ENCODE measurements around the gene ERO1B. TPM values are rescaled to one million over a fixed set of nuclear protein-coding genes. Genes with fewer than 3 reads are reported as not detected.

The ERO1B gene
- total RNA-seq, 2 donors from 2014 or later: 10.4 to 12.0 TPM

GRCh38 chr1:236301080-236301957 is 19.6 kb upstream of the ERO1B start:
- no peaks in the 10 kb centered on the region for H3K9me3 ChIP-seq
- H3K27ac ChIP-seq: no peak overlapping the region
- TF ChIP-seq POLR2A (IDR thresholded peaks at IDR 0.05) (no peak), POLR2AphosphoS5 (IDR thresholded peaks at IDR 0.05) (no peak), CTCF (IDR thresholded peaks at IDR 0.05) (no peak)
- H3K27me3 ChIP-seq (replicated peaks; ENCODE audit: insufficient read depth): no peaks in the 10 kb centered on the region
- no peak overlapping the region for H3K4me3 ChIP-seq
- H3K4me1 ChIP-seq (replicated peaks): no peaks in the 10 kb centered on the region
- intact Hi-C loops (cut with DNase I): no loop called here
- WGBS: 77% methylated on average over 16 of the region's 16 CpGs
- no peak for DNase-seq (ENCODE audit: low spot score)
- no peaks in the 10 kb centered on the region for H3K36me3 ChIP-seq

GRCh38 chr1:236297161-236297560 is 15.4 kb upstream of the ERO1B start:
- Histone ChIP-seq H3K27ac (no peak overlapping the region), H3K36me3 (no peaks in the 10 kb centered on the region), H3K4me1 (replicated peaks) (no peaks in the 10 kb centered on the region), H3K9me3 (no peaks in the 10 kb centered on the region), H3K4me3 (no peak overlapping the region), H3K27me3 (replicated peaks; ENCODE audit: insufficient read depth) (no peaks in the 10 kb centered on the region)
- no peak for DNase-seq (ENCODE audit: low spot score)
- TF ChIP-seq POLR2AphosphoS5 (IDR thresholded peaks at IDR 0.05): no peak
- TF ChIP-seq CTCF (IDR thresholded peaks at IDR 0.05): no peak
- no peak for TF ChIP-seq POLR2A (IDR thresholded peaks at IDR 0.05)
- intact Hi-C loops (cut with DNase I): no loop called here
- 79% methylated on average over 8 of the region's 8 CpGs for WGBS

GRCh38 chr1:236292425-236292824 is 10.7 kb upstream of the ERO1B start:
- intact Hi-C loops (cut with DNase I): no loop called here
- no peak for TF ChIP-seq POLR2A (IDR thresholded peaks at IDR 0.05)
- TF ChIP-seq POLR2AphosphoS5 (IDR thresholded peaks at IDR 0.05): no peak
- TF ChIP-seq CTCF (IDR thresholded peaks at IDR 0.05): no peak
- H3K4me3 ChIP-seq: no peak overlapping the region
- 75% methylated on average over 3 of the region's 3 CpGs for WGBS
- H3K27ac ChIP-seq: no peak overlapping the region
- no peaks in the 10 kb centered on the region for H3K36me3 ChIP-seq
- no peak for DNase-seq (ENCODE audit: low spot score)
- H3K27me3 ChIP-seq (replicated peaks; ENCODE audit: insufficient read depth): no peaks in the 10 kb centered on the region
- H3K9me3 ChIP-seq: no peaks in the 10 kb centered on the region
- H3K4me1 ChIP-seq (replicated peaks): no peaks in the 10 kb centered on the region

- no peak overlapping the region for H3K27ac ChIP-seq
- TF ChIP-seq POLR2A (IDR thresholded peaks at IDR 0.05): no peak
- peak; percentile 40 for TF ChIP-seq POLR2AphosphoS5 (IDR thresholded peaks at IDR 0.05)
- H3K9me3 ChIP-seq: no peaks in the 10 kb centered on the region
- H3K4me3 ChIP-seq: no peak overlapping the region
- H3K36me3 ChIP-seq: no peaks in the 10 kb centered on the region
- intact Hi-C loops (cut with DNase I): no loop called here
- DNase-seq (ENCODE audit: low spot score): no peak
- no peaks in the 10 kb centered on the region for H3K27me3 ChIP-seq (replicated peaks; ENCODE audit: insufficient read depth)
- H3K4me1 ChIP-seq (replicated peaks): no peaks in the 10 kb centered on the region
- WGBS: 47% methylated on average over 1 of the region's 1 CpG
These were observed 7.9 kb upstream of the ERO1B start for GRCh38 chr1:236289492-236290131.

- H3K27ac ChIP-seq: no peak overlapping the region
- TF ChIP-seq POLR2AphosphoS5 (IDR thresholded peaks at IDR 0.05) (no peak), POLR2A (IDR thresholded peaks at IDR 0.05) (no peak), CTCF (IDR thresholded peaks at IDR 0.05) (no peak)
- 81% methylated on average over 5 of the region's 5 CpGs for WGBS
- H3K36me3 ChIP-seq: no peaks in the 10 kb centered on the region
- intact Hi-C loops (cut with DNase I): no loop called here
- no peak for DNase-seq (ENCODE audit: low spot score)
- no peaks in the 10 kb centered on the region for H3K9me3 ChIP-seq
- no peak overlapping the region for H3K4me3 ChIP-seq
- no peaks in the 10 kb centered on the region for H3K27me3 ChIP-seq (replicated peaks; ENCODE audit: insufficient read depth)
- no peaks in the 10 kb centered on the region for H3K4me1 ChIP-seq (replicated peaks)
These were observed 6.8 kb upstream of the ERO1B start for GRCh38 chr1:236288620-236288976.
